HepG2 (cell line): Measurements from ENCODE around the gene SLC9A8. TPM values are rescaled to one million over a fixed set of nuclear protein-coding genes. Genes with fewer than 3 reads are reported as not detected.

Source experiments
- ATAC-seq: fragments of 200-7000 bp; cut with Tn5 transposase; 3 replicates; pipeline ENCODE4 v1.9.1; 2020; ENCODE audit warnings: mild to moderate bottlenecking, moderate library complexity
- BruUV-seq: library from RNA; stranded (reverse); fragments of 400-500 nt; replicated peaks from 2 replicates; lab custom pipeline; 2021; lab: Mats Ljungman, UMichigan
- CTCF ChIA-PET: fragments of 300-600 bp; formaldehyde crosslinking; extraction: SDS; loops from one replicate; lab custom pipeline; 2021; ENCODE audit warnings: low total read pairs, inconsistent platforms, low intra/inter-chr PET ratio; lab: Yijun Ruan, JAX
- POLR2A ChIA-PET: fragments of 350-600 bp; sonication (Branson Sonifier 250); formaldehyde crosslinking; loops from one replicate; lab custom pipeline; 2020; ENCODE audit warnings: antibody characterized with exemption, inconsistent platforms; lab: Yijun Ruan, JAX
- DNase-seq: peaks from one replicate; pipeline ENCODE4 v3.0.0-alpha.2; 2015; ENCODE audit warnings: low spot score
- FAIRE-seq: peaks from 3 replicates; lab custom pipeline; 2011; peaks lifted over from hg19 to GRCh38; lab: Jason Lieb, UNC
- H2AFZ ChIP-seq: one replicate; pipeline ENCODE4 v1.6.1; 2011; ENCODE audit warnings: low read length, inconsistent platforms
- H3K27ac ChIP-seq: fragments of 300-600 bp; 3 replicates; pipeline ENCODE4 v1.8.0; 2011; ENCODE audit warnings: mixed run types, mild to moderate bottlenecking, mixed read lengths, low read length, inconsistent platforms; ENCODE audit not compliant: insufficient read depth; ENCODE audit errors: extremely low read length
- H3K27me3 ChIP-seq, 2 experiments: fragments of 200-600 bp in 1 of 2; 2 replicates in 1 of 2; 3 replicates in 1 of 2; pipeline versions ENCODE4 v1.6.0 to v1.8.0; 2011; ENCODE audit warnings: low read length in 2 of 2, mild to moderate bottlenecking in 2 of 2, moderate library complexity in 2 of 2, inconsistent platforms in 1 of 2; ENCODE audit not compliant: insufficient read depth in 2 of 2, control insufficient read depth in 1 of 2
- H3K36me3 ChIP-seq, 2 experiments: fragments of 200-600 bp in 1 of 2; replicated peaks in 1 of 2; 2 replicates in 1 of 2; 3 replicates in 1 of 2; pipeline versions ENCODE4 v1.5.1 to v1.8.0; 2011; ENCODE audit warnings: low read length in 2 of 2, inconsistent platforms in 1 of 2; ENCODE audit not compliant: insufficient read depth in 2 of 2, control insufficient read depth in 1 of 2
- H3K4me1 ChIP-seq: 2 replicates; pipeline ENCODE4 v1.5.1; 2012; ENCODE audit warnings: low read length, inconsistent platforms; ENCODE audit not compliant: insufficient read depth
- H3K4me2 ChIP-seq: 2 replicates; pipeline ENCODE4 v1.6.0; 2011; ENCODE audit warnings: low read depth, low read length, inconsistent platforms
- H3K4me3 ChIP-seq, 3 experiments: fragments of 200-600 bp in 1 of 3; sonication (generic), shearing (Covaris generic) in 1 of 3; replicated peaks in 1 of 3; 2 replicates each; pipeline ENCODE4 v1.5.1; 2011 to 2016; ENCODE audit warnings: low read length in 3 of 3, inconsistent platforms in 2 of 3, low read depth in 2 of 3, mild to moderate bottlenecking in 2 of 3, control low read depth in 1 of 3, mixed read lengths in 1 of 3; ENCODE audit not compliant: insufficient read depth in 1 of 3
- H3K79me2 ChIP-seq: one replicate; pipeline ENCODE4 v1.6.1; 2011; ENCODE audit warnings: low read length, inconsistent platforms; ENCODE audit not compliant: insufficient read depth
- H3K9ac ChIP-seq: 2 replicates; pipeline ENCODE4 v1.6.0; 2011; ENCODE audit warnings: mild to moderate bottlenecking, low read depth, low read length, inconsistent platforms; ENCODE audit not compliant: insufficient read depth
- H3K9me3 ChIP-seq: 2 replicates; pipeline ENCODE4 v1.5.1; 2012; ENCODE audit warnings: mild to moderate bottlenecking, low read length
- H4K20me1 ChIP-seq: 2 replicates; pipeline ENCODE4 v1.6.0; 2011; ENCODE audit warnings: inconsistent platforms, mild to moderate bottlenecking, low read length, moderate library complexity; ENCODE audit not compliant: insufficient read depth
- HDAC2 ChIP-seq: sonication (generic); formaldehyde crosslinking; IDR thresholded peaks from 2 replicates; pipeline ENCODE4 v1.4.0; 2020; ENCODE audit warnings: missing genetic modification reagents
- MAZ ChIP-seq, 2 experiments: sonication (generic) in 1 of 2; formaldehyde crosslinking in 1 of 2; IDR thresholded peaks; 2 replicates each; pipeline versions ENCODE4 v1.5.0 to v1.6.1; 2012 to 2020; ENCODE audit warnings: low read depth in 2 of 2, mild to moderate bottlenecking in 2 of 2, borderline replicate concordance in 1 of 2, improper control_type of control experiment in 1 of 2, low read length in 1 of 2, missing genetic modification reagents in 1 of 2, moderate library complexity in 1 of 2
- NKX3-1 ChIP-seq: sonication (generic); formaldehyde crosslinking; IDR thresholded peaks from 2 replicates; pipeline ENCODE4 v1.5.0; 2020; ENCODE audit warnings: missing genetic modification reagents
- REL ChIP-seq: sonication (generic); formaldehyde crosslinking; conservative IDR thresholded peaks from 2 replicates; pipeline ENCODE4 v1.8.0; 2022; ENCODE audit warnings: mild to moderate bottlenecking, missing genetic modification reagents, moderate library complexity
- RFX3 ChIP-seq: IDR thresholded peaks from 2 replicates; pipeline ENCODE4 v1.6.1; 2016; ENCODE audit warnings: missing biosample characterization, missing genetic modification reagents
- RFXAP ChIP-seq: sonication (generic); formaldehyde crosslinking; IDR thresholded peaks from 2 replicates; pipeline ENCODE4 v1.4.0; 2020; ENCODE audit warnings: missing genetic modification reagents, borderline replicate concordance
- SALL2 ChIP-seq: sonication (generic); formaldehyde crosslinking; IDR thresholded peaks from 2 replicates; pipeline ENCODE4 v1.8.1; 2023; ENCODE audit warnings: mild to moderate bottlenecking, missing genetic modification reagents, inconsistent platforms
- SMYD3 ChIP-seq: sonication (generic); formaldehyde crosslinking; IDR thresholded peaks from 2 replicates; pipeline ENCODE4 v1.8.1; 2023; ENCODE audit warnings: mild to moderate bottlenecking, missing genetic modification reagents
- TAF1 ChIP-seq: sonication (generic); formaldehyde crosslinking; IDR thresholded peaks from 2 replicates; pipeline ENCODE4 v1.4.0; 2020; ENCODE audit warnings: missing genetic modification reagents
- ZNF350 ChIP-seq: sonication (generic); formaldehyde crosslinking; IDR thresholded peaks from 2 replicates; pipeline ENCODE4 v1.4.0; 2020; ENCODE audit warnings: mild to moderate bottlenecking, low read depth, missing genetic modification reagents, borderline replicate concordance
- ZNF44 ChIP-seq: sonication (generic); formaldehyde crosslinking; IDR thresholded peaks from 2 replicates; pipeline ENCODE4 v1.5.1; 2020; ENCODE audit warnings: mild to moderate bottlenecking, missing genetic modification reagents
- ZNF569 ChIP-seq: sonication (generic); formaldehyde crosslinking; IDR thresholded peaks from 2 replicates; pipeline ENCODE4 v1.5.0; 2020; ENCODE audit warnings: mild to moderate bottlenecking, missing genetic modification reagents, moderate library complexity, borderline replicate concordance
- ZNF724P ChIP-seq: sonication (generic); formaldehyde crosslinking; IDR thresholded peaks from 2 replicates; pipeline ENCODE4 v1.8.0; 2022; ENCODE audit warnings: missing genetic modification reagents, borderline replicate concordance
- ZNF772 ChIP-seq: sonication (generic); formaldehyde crosslinking; IDR thresholded peaks from 2 replicates; pipeline ENCODE4 v1.5.0; 2020; ENCODE audit warnings: mild to moderate bottlenecking, missing genetic modification reagents
- ZNF788 ChIP-seq: sonication (generic); formaldehyde crosslinking; IDR thresholded peaks from 2 replicates; pipeline ENCODE4 v1.5.0; 2020; ENCODE audit warnings: mild to moderate bottlenecking, missing genetic modification reagents, borderline replicate concordance
- ZZZ3 ChIP-seq: sonication (generic); formaldehyde crosslinking; IDR thresholded peaks from 2 replicates; pipeline ENCODE4 v1.4.0; 2020; ENCODE audit warnings: missing genetic modification reagents, mild to moderate bottlenecking, borderline replicate concordance
- WGBS: methylation state at CpG from one replicate; pipeline ENCODE4 v1.1.6; 2017; ENCODE audit warnings: low lambda C conversion rate; 5-methylcytosine and 5-hydroxymethylcytosine counted together
- in situ Hi-C: cut with HindIII; loops from 2 replicates; pipeline ENCODE4 v1.10.0; 2017; ENCODE audit warnings: low pct_unique_long_range_greater_than_20kb; ENCODE audit not compliant: extremely low pct_ligation_motif_present
- intact Hi-C: fragments of 100-400 bp; cut with micrococcal nuclease; formaldehyde crosslinking; loops from one replicate; pipeline ENCODE4 v1.10.0; 2022; ENCODE audit not compliant: unreplicated experiment
- polyA plus RNA-seq, 8 experiments: library from polyadenylated mRNA; depleted of rRNA in 3 of 8; stranded (reverse) in 7 of 8; unstranded in 1 of 8; fragments of >200 nt; fragmentation: Illumina TruSeq in 4 of 8; extraction: Trizol in 4 of 8; gene quantifications; 2 replicates each; pipeline versions ENCODE4 v1.2.1 to v1.2.3, GENCODE V29; 2011 to 2016; ENCODE audit warnings: low read depth in 4 of 8, missing spikeins in 1 of 8, mixed read lengths in 1 of 8; ENCODE audit not compliant: insufficient read depth in 1 of 8
- total RNA-seq, 5 experiments: library from RNA; depleted of rRNA; stranded (reverse); fragments of >200 nt; fragmentation: Illumina TruSeq; extraction: Trizol; gene quantifications; 2 replicates each; pipeline ENCODE4 v1.2.3, GENCODE V29; 2016; ENCODE audit warnings: low read depth in 1 of 5
- TF ChIP-seq, protein P1 (sequence below): sonication (generic); formaldehyde crosslinking; IDR thresholded peaks from 2 replicates; pipeline ENCODE4 v1.5.0; 2020; ENCODE audit warnings: mild to moderate bottlenecking, missing genetic modification reagents, moderate library complexity
- TF ChIP-seq, protein P2 (sequence below): sonication (generic); formaldehyde crosslinking; conservative IDR thresholded peaks from 2 replicates; pipeline ENCODE4 v1.5.0; 2020; ENCODE audit warnings: missing genetic modification reagents

The SLC9A8 gene
- total and polyA plus RNA-seq, 2 of the 13 experiments (the other 11 are each of a cell fraction or from before 2014, with no cell fraction given) = 4.1 to 7.4 TPM

DNA sequence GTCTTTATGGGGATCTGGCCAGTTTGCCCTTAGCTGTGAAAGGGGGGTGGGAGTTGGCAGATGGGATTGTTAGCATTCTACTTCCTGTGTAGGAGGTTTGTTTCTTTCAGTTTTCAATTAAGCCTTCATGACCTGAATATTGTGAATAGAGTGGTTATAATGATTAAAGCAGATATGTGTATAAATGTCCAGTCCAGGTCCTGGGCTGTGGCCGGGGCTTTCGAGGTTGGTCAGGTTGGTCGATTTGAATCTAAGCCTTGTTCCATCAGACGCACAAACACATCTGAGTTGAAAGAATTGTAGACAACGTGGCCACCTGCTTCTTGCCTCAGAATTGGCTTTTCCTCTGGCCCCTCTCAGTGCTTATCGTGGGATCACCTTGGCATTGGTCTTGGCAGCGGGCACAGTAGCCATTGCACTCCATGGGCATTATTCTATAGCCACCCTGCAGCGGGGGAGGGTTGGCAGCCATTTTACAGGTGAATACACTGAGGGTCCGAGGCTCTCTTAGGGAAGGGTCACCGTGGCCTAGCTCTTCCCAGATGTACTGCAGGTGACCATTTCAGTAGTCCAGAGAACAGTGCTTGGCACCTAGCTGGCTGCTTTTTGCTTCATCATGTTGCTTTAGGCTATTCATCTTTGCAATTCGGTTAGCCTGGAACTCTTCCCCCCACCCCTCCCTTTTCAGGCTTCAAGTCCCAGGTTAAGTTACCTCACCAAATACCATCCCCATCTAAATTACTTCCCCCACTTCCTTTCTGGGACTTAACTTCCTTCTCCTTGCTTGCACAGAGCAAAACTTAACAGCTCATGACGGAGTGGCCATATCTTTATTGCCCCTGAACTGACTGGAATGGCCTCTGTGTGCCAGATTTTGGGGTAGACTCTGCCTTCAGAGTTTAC lies 124.7 kb downstream of the SLC9A8 start:
- Histone ChIP-seq H3K27me3 (no peaks in the 10 kb centered on the region; a peak in 2 of 5 replicates), H3K36me3 (peaks cover 12 to 29% of the 10 kb centered on the region in 2 experiments; a peak in 4 of 5 replicates), H3K9ac (peak overlapping the region; percentile 97), H3K4me3 (peak overlapping the region; percentile 80 to 99 (median 99)), H3K79me2 (peaks cover 58% of the 10 kb centered on the region), H2AFZ (no peak overlapping the region), H4K20me1 (peaks cover 36% of the 10 kb centered on the region), H3K4me1 (peaks cover 76% of the 10 kb centered on the region), H3K4me2 (peak overlapping the region; percentile 98), H3K9me3 (no peaks in the 10 kb centered on the region), H3K27ac (peak overlapping the region; percentile 78)
- in situ Hi-C loops (no loop called here), intact Hi-C loops (no loop called here)
- POLR2A ChIA-PET = interaction anchor here (0.7 to 6.7 kb wide), 16 partner anchors 9 to 334 kb away, joined by 3 to 105 read pairs (median 6); partner anchors contain the start of genes SLC9A8 and SPATA2
- FAIRE-seq = no peak
- ATAC-seq = peak; percentile 7; the same call in 2 of the 3 replicates
- DNase-seq = no peak
- 13% methylated on average over 12 of the region's 12 CpGs for WGBS
- CTCF ChIA-PET = no interaction called here
- BruUV-seq = TSS peak; percentile 66
- TF ChIP-seq RFXAP (0 out of 2 replicates have a peak, but pooled peaks have one; percentile 54), TAF1 (CRISPR knock-in tag) (no peak), NKX3-1 (CRISPR knock-in tag) (peak; percentile 60; the same call in 1 of the 2 replicates), SMYD3 (no peak), ZNF772 (CRISPR knock-in tag) (peak; percentile 58; the same call in 1 of the 2 replicates), ZNF569 (no peak), ZNF724P (CRISPR knock-in tag) (peak; percentile 42; the same call in 1 of the 2 replicates), ZZZ3 (peak; percentile 21; the same call in 1 of the 2 replicates), SALL2 (CRISPR knock-in tag) (peak; percentile 81), MAZ (IDR thresholded peaks at IDR 0.05; ENCODE audit: borderline replicate concordance, low read depth, low read length) (no peak), MAZ (CRISPR knock-in tag; IDR thresholded peaks at IDR 0.05; ENCODE audit: low read depth) (peak; percentile 59; the same call in 1 of the 2 replicates), REL (CRISPR knock-in tag) (0 out of 2 replicates have a peak, but pooled peaks have one; percentile 25), HDAC2 (no peak; the same call in 1 of the 2 replicates), ZNF44 (CRISPR knock-in tag) (peak; percentile 58; the same call in 1 of the 2 replicates), ZNF788 (CRISPR knock-in tag) (peak; percentile 79; the same call in 1 of the 2 replicates), RFX3 (CRISPR knock-in tag) (no peak), ZNF350 (CRISPR knock-in tag) (no peak; the same call in 1 of the 2 replicates)
- TF ChIP-seq, protein P1, sequence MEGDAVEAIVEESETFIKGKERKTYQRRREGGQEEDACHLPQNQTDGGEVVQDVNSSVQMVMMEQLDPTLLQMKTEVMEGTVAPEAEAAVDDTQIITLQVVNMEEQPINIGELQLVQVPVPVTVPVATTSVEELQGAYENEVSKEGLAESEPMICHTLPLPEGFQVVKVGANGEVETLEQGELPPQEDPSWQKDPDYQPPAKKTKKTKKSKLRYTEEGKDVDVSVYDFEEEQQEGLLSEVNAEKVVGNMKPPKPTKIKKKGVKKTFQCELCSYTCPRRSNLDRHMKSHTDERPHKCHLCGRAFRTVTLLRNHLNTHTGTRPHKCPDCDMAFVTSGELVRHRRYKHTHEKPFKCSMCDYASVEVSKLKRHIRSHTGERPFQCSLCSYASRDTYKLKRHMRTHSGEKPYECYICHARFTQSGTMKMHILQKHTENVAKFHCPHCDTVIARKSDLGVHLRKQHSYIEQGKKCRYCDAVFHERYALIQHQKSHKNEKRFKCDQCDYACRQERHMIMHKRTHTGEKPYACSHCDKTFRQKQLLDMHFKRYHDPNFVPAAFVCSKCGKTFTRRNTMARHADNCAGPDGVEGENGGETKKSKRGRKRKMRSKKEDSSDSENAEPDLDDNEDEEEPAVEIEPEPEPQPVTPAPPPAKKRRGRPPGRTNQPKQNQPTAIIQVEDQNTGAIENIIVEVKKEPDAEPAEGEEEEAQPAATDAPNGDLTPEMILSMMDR = no peak
- TF ChIP-seq, protein P2, sequence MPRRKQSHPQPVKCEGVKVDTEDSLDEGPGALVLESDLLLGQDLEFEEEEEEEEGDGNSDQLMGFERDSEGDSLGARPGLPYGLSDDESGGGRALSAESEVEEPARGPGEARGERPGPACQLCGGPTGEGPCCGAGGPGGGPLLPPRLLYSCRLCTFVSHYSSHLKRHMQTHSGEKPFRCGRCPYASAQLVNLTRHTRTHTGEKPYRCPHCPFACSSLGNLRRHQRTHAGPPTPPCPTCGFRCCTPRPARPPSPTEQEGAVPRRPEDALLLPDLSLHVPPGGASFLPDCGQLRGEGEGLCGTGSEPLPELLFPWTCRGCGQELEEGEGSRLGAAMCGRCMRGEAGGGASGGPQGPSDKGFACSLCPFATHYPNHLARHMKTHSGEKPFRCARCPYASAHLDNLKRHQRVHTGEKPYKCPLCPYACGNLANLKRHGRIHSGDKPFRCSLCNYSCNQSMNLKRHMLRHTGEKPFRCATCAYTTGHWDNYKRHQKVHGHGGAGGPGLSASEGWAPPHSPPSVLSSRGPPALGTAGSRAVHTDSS (CRISPR knock-in tag) = 0 out of 2 replicates have a peak, but pooled peaks have one; percentile 40
